HG02938 (cell line): ENCODE data around the gene MBD3L2B.

Experiments used
- ATAC-seq: cut with Tn5 transposase; IDR thresholded peaks from one replicate; pipeline ENCODE4 v1.9.1; 2021; ENCODE audit warnings: mild to moderate bottlenecking, moderate library complexity; ENCODE audit not compliant: unreplicated experiment

MBD3L2B gene

DNA sequence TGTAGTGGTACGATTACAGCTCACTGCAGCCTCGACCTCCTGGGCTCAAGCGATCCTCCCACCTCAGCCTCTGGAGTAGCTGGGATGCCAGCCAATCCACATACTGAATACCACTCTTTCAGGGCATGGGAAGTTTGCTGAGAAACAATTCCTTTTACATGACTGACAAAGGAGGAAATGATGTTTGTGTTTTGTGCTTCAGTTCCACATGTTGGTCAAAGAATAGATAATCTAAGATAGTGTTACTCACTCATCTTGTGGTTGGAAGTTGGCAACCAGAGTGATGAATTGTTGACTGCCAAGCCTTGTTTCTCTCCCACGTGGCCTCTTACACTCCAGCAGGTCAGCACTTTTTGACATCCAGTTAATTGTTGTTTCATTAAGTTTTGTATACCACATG lies 7.6 kb downstream of the MBD3L2B start:
- ATAC-seq: no peak

DNA sequence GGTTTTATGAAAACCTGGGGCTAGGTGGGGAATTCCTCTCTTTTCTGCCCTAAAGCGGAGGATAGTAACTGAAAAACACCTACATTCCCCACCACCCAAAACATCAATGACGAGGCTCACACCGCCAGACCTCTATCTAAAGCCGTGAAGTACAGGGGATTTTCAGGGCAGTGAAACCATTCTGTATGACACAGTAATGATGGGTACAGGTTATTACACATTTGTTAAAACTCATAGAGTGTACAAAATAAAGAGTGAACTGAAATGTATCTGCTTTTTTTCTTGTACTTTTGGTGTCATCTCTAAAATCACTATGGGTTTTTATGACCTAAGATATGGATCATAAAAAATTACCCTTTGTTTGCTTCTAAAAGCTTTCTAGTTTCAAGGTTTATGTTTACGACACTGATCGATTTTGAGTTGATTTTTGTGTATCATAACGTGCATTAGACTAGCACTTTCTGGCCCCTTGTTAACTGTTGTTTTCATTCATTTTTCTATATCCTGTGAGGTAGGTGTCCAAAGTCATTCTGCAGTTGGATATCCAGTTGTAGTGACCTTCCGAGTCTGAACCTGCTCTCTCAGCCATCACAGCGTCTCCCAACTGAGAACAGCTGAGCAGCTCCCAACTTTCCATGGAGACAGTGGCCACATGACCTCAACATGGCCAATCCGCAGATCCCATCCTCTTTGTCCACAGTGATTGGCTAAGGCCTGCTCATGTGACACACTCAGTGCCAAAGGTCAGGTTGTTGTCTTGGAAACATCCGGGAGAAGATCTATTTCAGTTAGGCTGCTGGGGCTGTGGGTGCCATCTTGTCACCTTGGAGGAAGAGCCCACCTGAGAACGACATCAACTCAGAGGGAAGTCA lies 10.3 kb downstream of the MBD3L2B start:
- ATAC-seq: no peak

DNA sequence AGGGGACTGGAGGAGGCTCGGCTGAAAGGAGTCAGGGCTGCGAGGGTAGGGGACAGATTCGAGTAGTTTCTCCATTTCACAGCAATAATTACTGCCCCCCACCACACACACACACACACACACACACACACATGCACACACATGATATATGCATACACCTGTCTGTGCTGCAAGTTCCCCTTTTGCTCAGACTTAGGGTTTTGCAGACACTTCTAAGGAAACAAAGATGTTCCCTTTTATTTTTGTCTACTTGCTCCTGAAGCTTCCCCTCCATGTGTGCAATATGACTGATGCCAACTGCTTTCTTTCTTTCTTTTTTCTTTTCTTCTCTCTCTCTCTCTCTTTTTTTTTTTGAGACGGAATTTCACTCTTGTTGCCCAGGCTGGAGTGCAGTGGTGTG lies 13.4 kb downstream of the MBD3L2B start:
- ATAC-seq: no peak

DNA sequence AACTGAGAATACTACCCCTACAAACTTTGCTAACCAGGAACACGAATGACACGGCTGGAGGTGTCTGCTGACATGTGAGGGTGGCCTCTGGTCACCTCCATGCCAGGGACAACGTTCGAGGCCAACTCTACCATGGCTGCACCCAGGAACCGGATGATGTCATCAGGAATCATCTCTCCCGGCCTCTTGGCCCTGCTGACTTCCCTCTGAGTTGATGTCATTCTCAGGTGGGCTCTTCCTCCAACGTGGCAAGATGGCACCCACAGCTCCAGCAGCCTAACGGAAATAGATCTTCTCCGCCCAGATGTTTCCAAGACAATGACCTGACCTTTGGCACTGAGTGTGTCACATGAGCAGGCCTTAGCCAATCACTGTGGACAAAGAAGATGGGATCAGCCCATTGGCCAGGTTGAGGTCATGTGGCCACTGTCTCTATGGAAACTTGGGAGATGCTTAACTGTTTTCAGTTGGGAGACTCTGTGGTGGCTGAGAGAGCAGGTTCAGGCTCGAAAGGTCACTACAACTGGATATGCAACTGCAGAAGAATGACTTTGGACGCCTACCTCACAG lies 15.0 kb downstream of the MBD3L2B start:
- no peak for ATAC-seq

DNA sequence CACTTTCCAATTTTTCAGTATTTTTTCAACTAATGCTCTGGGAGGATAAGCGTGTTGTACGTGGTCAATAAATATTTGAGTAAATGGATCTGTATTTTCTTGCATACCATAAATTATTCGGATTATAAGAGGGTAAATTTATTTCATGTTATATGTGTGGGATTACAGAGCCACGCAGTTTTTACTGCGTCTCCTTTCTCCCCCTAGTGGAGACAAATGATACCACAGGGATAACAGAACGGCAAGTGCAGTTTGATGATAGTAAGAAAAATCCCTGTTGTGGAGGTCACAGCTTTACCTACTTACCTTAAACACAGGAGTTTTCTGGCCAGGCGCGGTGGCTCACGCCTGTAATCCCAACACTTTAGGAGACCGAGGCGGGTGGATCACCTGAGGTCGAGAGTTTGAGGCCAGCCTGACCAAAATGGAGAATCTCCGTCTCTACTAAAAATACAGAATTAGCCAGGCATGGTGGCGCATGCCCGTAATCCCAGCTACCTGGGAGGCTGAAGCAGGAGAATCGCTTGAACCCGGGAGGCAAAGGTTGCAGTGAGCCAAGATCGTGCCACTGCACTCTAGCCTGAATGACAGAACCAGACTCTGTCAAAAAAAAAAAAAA lies 16.8 kb downstream of the MBD3L2B start:
- no peak for ATAC-seq

DNA sequence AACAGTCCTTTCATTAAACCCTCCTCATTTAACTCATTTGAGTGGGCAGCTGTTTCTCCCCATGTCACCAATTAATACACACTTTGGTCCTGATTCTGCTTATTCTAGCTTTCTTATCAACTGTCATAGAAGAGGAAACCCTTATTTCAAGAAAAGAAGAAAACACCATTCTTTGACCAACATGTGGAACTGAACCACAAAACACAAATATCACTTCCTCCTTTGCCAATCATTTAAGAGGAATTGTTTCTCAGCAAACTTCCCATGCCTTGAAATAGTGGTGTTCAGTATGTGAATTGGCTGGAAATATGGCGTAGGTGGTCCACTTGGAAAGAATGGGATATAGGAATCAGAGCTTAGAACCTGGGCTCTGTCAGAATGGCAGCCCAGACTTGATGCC lies 20.4 kb downstream of the MBD3L2B start:
- ATAC-seq: no peak

DNA sequence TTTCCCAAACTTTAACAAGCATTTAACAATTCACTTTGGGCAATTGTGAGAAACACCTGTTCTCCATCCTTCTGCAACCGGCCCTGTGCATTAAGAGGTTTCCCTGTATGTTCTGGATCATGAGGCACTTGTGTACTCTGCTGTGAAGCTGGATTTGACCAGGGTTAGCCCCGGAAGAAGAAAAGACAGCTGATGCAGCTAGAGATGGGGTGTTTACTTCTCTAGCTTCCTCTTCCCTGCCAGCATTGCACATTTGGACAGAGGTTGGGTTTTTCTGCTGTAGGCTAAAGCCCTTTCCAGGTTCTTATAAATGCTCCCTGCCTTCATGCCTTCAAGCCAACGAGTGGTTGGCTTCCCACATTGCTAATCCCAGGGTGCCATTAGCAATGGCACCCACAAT lies 20.9 kb downstream of the MBD3L2B start:
- no peak for ATAC-seq

DNA sequence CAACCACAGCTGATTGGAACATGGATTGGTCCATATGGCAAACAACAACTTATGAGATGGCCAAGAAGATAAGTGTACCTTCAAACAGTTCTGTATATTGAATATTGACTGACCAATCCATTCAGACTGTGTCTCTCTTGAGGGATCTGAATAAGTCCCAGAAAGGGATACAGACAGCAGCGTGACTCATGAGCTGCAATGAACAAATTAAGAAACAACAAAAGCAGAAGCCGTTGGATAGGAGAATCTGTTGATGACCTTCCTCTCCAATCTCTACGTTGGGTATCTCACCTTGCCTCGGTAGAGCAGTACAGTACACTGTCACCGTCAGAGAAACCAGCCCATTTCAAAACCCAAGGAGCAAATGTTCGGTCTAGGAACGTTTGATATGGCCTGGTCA lies 21.3 kb downstream of the MBD3L2B start:
- no peak for ATAC-seq

DNA sequence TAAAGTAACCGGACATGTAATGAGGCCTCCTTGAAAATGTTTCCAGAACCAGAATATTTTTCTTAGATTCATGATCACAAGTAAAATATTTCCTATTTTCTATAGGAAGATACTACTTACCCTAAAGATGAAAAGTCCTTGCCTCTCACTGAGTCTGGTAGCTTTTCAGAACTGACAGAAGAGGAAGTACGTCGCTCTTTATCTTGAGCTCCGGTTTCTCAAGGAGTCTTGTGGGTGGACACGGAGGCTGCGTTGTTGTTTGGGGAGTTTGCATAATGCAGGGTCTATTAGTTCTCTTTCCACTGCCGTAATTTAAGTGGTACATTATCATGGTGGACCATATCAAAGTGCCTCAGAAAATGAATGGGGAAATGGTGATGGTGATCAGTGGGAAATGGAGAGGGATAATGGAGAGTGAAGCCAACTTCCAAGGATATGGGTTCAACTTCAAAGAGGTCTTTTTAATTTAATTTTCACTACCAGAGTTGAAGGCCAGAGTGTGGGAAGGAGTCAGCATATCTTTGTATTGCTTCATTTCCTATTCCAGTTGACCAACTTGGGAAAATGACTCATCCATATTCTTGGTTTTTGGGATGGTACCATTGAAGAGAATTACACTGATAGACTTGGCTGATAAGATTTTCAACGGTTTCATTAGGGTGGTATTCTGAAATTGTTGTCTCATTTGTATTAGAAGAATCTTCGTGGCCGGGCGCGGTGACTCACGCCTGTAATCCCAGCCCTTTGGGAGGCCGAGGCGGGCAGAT lies 23.4 kb downstream of the MBD3L2B start:
- no peak for ATAC-seq

DNA sequence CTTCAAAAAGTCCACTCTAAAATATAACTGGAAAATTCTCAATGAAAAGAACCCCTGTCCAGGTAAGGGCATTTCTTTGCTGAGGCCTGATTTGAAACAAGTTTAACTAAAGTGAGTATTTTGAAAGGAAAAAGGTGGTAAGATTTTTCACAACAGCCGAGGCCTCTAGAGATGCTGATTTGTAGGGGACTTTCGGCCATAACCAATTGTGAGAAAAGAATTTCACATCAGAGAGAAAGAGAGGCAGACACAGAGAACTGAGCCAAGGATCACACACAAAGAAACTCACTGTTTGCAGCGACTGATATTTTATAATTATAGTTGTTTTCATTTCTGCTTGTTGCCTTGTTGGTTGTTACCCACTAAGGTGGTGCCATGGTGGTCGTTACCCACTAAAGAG lies 24.4 kb downstream of the MBD3L2B start:
- ATAC-seq: no peak

DNA sequence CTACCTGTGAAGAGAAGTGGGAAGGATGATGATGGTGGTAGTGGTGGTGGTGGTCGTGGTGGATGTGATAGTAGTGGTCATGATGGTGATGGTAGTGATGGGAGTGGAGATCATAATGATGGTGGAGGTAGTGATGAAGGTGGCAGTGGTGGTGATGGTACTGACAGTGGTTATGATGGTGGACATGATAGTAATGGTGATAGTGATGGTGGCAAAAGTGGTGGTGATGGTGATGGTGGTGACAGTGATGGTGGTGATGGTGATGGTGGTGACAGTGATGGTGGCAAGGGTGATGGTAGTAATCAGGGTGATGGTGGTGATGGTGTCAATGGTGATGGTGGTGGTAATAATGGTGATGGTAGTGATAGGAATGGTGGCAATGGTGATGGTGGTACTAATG lies 26.2 kb downstream of the MBD3L2B start:
- no peak for ATAC-seq

DNA sequence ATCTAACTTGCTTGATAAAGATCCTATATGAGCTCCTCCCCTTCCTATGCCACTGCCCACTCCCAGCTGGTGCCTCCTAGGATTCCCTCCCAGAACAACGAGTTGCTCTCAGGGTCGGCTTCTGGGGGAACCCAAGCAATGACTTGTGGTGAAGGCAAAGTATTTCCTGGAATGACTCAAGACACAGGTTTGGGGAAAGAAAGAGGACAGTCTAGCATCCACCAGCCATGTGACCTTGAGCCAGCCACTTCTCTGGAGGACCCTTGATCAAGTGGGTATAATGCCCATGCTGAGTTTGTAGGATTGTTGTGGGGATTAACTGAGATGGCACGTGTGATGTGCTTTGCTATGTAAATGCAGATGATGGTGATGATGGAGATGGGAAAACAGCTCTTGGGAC lies 33.0 kb downstream of the MBD3L2B start:
- no peak for ATAC-seq

DNA sequence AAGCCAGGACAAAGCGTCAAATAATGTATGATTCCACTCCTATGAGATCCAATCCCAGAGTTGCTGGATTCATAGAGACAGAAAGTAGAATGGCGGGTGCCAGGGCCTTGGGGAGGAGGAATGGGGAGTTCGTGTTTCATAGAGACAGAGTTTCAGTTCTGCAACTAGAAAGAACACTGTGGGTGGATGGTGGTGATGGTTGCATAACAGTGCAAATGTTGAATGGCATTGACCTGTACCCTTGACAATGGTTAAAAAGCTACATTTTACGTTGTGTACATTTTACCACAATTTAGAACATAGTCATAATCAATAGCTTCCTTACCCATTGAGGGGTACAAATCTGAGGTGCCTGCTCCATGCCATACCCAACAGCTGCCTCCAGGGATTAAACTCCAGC lies 33.4 kb downstream of the MBD3L2B start:
- no peak for ATAC-seq

DNA sequence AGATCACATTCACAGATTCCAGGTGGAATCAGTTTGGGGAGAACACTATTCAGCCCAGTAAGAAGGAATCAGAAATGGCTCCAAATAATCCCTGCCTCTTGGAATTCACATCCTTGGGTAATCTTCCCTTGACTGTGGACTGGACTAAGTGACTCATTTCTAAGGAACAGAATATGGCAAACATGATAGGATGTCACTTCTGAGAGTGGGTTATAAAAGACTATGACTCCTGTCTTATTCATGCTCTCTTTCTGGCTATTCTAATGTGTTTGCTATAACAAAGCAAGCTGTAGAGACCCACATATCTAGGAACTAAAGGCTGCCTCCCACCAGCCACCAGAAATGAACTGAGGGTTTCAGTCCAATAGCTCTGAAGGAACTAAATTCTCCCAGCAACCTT lies 37.8 kb downstream of the MBD3L2B start:
- no peak for ATAC-seq

DNA sequence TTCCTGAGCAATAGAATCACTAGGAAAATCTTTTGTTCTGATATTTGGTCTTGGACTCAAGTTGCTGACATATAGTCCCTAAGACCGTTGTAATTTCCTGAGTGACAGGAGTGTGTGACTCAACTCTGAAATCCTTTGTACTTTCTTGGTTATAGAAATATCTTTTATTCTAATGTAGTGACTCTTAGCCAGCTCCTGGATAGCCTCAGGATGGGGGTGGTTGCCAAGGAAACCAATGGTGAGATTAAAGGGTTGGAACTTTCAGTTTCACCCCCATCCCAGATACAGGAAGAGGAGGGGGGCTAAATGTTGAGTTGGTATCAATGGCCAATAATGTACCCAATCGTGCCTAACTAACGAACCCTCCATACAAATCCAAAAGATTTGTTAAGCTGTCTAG lies 41.8 kb downstream of the MBD3L2B start:
- ATAC-seq: no peak

DNA sequence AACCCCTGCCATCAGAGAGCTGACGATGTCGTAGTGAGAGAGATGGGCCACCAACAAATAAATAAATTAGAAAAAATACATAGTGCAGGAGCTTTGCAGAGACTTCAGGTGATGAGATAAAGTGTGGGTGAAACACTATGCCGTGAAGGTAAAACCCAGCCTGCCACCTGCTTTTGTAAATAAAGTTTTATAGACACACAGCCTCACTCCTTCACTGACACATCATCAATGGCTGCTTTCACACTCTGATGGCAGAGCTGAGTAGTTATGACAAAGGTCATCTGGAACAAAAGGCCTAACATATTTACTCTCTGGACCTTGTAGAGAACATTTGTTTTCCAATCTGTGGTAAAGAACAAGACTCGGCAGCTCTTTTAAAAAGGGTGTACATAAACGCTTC lies 45.0 kb downstream of the MBD3L2B start:
- ATAC-seq: no peak

DNA sequence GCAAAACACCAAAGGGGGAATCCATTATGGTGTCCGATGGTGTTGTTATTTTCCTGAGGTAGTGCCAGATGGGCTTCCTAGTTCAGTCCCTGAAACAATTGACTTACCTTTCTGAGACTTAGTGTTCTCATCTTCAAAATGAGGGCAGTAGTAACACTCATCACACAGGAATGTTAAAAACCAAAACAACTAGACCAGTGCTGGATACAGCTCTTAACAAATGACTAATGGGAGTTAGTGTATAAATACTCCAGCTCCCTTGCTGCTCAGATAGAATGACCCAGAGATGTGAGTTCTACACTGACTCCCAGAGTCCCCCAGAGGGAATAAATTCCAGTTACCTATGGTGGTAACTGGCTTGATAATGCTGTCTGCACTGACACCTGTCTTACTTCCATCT lies 49.9 kb downstream of the MBD3L2B start:
- no peak for ATAC-seq

DNA sequence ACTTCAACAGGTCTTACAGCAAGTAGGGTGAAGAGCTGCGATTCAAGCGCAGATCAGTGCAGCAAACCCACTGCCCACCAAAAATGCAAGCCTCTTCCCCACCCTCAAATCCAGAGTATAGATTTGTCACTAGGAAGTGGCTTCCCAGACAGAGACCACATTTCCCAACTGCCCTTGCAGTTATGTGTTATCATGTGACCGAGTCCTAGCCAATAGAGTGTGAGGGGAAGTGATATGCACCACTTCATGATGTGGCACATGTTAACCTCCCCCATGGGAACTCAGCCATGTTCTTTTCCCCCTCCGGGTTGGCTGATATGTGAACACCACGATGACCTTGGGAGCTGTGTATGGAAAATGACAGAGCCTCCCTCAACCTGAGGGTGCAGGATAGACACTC lies 50.8 kb downstream of the MBD3L2B start:
- ATAC-seq: no peak

DNA sequence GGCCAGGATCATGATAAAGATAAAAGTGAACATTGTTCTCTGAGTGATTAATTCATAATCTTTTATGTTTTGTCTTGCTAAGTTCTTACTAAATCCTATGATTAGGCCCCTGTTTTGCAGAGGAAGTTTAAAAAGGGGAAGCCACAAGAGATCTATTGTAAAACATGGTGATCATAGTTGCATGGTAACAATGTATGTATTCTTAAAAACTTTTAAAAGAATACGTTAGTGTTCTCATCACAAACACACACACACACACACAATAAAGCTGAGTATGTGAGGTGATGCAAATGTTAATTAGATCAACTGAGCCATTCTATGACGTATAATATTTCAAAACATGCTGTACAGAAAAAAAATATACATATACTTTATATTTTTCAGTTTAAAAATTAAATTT lies 51.2 kb downstream of the MBD3L2B start:
- ATAC-seq: no peak

DNA sequence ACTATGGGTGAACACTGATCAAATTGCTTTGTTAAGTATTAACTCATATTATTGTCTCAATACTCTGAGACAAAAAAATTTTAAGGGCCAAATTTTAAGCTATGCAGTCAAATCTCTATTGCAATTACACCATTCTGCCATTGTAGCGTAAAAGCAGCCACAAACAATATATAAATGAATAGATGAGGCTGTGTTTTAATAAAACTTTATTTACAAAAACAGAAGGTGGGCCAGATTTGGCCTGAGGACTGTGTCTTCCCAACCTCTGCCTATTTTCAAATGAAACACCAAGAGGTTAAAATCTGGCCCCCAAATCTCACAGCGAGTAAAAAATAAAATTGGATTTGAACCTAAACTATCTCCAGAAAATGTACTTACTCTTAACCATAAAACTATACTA lies 51.7 kb downstream of the MBD3L2B start:
- no peak for ATAC-seq
